Skeletal muscle tissue (tissue), 2 donors: ENCODE results near the gene CCDC171. TPM values are rescaled to one million over a fixed set of nuclear protein-coding genes. Genes with fewer than 3 reads are reported as not detected.

Experiments used
- small RNA-seq: library from RNA; depleted of rRNA; stranded (forward); fragments of <200 nt; gene quantifications from one replicate; pipeline ENCODE3, GENCODE V24; 2014
- total RNA-seq: library from RNA; depleted of rRNA; stranded (reverse); fragments of >200 nt; gene quantifications from one replicate; pipeline ENCODE4 v1.2.3, GENCODE V29; 2014

Gene CCDC171
- total RNA-seq, 1 donor from 2014 or later = 5.7 TPM

Small RNA genes within 50 kb of the gene (small RNA-seq; reads per million reads assigned to genes)
- gene AL513423.1 = not detected
- not detected for gene HMGN2P16
- gene RN7SL98P = not detected
- not detected for gene RNU6-14P
- gene RNU6-246P = not detected

Other genes with a start within 250 kb of the CCDC171 start
- 4.2 TPM for gene TTC39B, start 245.8 kb upstream of the CCDC171 start, total RNA-seq
- 27.1 TPM for gene SNAPC3, start 130.2 kb upstream of the CCDC171 start, total RNA-seq
- 27.7 TPM for gene PSIP1, start 42.1 kb upstream of the CCDC171 start, total RNA-seq